ENCODE results near the gene SHISA5.
"Not testable (repeated sequence)": the region's sequence is repeated elsewhere in the genome, so short reads cannot be mapped to it uniquely, and the experiment has no call there.

SHISA5 gene

GRCh38 chr3:48466386-48467109 lies 37.4 kb downstream of the SHISA5 start:
- Histone ChIP-seq H3K4me1 (peaks cover 3% of the 10 kb centered on the region), H3K36me3 (peaks cover 8% of the 10 kb centered on the region; the same call in 1 of the 2 replicates), H3K9me3 (no peaks in the 10 kb centered on the region), H3K4me3 (ENCODE audit: low read depth, low read length) (peak overlapping the region; percentile 65), H3K27me3 (no peaks in the 10 kb centered on the region)
- DNase-seq, result no peak
- TF ChIP-seq CTCF (IDR thresholded peaks at IDR 0.05; ENCODE audit: low read depth, low read length), result no peak

- TF ChIP-seq CTCF (IDR thresholded peaks at IDR 0.05; ENCODE audit: low read depth, low read length), result peak; percentile 54
- Histone ChIP-seq H3K36me3 (peaks cover 8% of the 10 kb centered on the region; the same call in 1 of the 2 replicates), H3K27me3 (no peaks in the 10 kb centered on the region), H3K9me3 (no peaks in the 10 kb centered on the region), H3K4me3 (ENCODE audit: low read depth, low read length) (peak overlapping the region; percentile 65), H3K4me1 (peaks cover 3% of the 10 kb centered on the region)
- DNase-seq, result peak; percentile 88
These were observed 38.2 kb downstream of the SHISA5 start for GRCh38 chr3:48465531-48466378.

- H3K4me1 ChIP-seq, result peaks cover 3% of the 10 kb centered on the region
- peaks cover 8% of the 10 kb centered on the region; the same call in 1 of the 2 replicates for H3K36me3 ChIP-seq
- H3K27me3 ChIP-seq, result no peaks in the 10 kb centered on the region
- DNase-seq, result no peak
- H3K4me3 ChIP-seq (ENCODE audit: low read depth, low read length), result no peak overlapping the region
- no peaks in the 10 kb centered on the region for H3K9me3 ChIP-seq
- TF ChIP-seq CTCF (IDR thresholded peaks at IDR 0.05; ENCODE audit: low read depth, low read length), result no peak
These were observed 38.8 kb downstream of the SHISA5 start for GRCh38 chr3:48465237-48465530.

GRCh38 chr3:48464713-48465221 lies 39.2 kb downstream of the SHISA5 start:
- peaks cover 3% of the 10 kb centered on the region for H3K4me1 ChIP-seq
- H3K4me3 ChIP-seq (ENCODE audit: low read depth, low read length), result no peak overlapping the region
- no peaks in the 10 kb centered on the region for H3K9me3 ChIP-seq
- no peaks in the 10 kb centered on the region for H3K27me3 ChIP-seq
- TF ChIP-seq CTCF (IDR thresholded peaks at IDR 0.05; ENCODE audit: low read depth, low read length), result no peak
- peaks cover 8% of the 10 kb centered on the region; the same call in 1 of the 2 replicates for H3K36me3 ChIP-seq
- no peak for DNase-seq

- no peak for TF ChIP-seq CTCF (IDR thresholded peaks at IDR 0.05; ENCODE audit: low read depth, low read length)
- DNase-seq, result no peak
- H3K36me3 ChIP-seq, result peaks cover 12% of the 10 kb centered on the region
These were observed 40.3 kb downstream of the SHISA5 start for GRCh38 chr3:48463703-48464102.

GRCh38 chr3:48461767-48462166 lies 42.2 kb downstream of the SHISA5 start:
- DNase-seq; H3K4me1 ChIP-seq; H3K9me3 ChIP-seq; H3K4me3 ChIP-seq (ENCODE audit: low read depth, low read length); H3K36me3 ChIP-seq; H3K27me3 ChIP-seq: not testable (repeated sequence)

More at GRCh38 chr3:48463703-48464102, 40.3 kb downstream of the SHISA5 start:
- Histone ChIP-seq H3K9me3 (no peaks in the 10 kb centered on the region), H3K4me3 (ENCODE audit: low read depth, low read length) (no peak overlapping the region), H3K27me3 (no peaks in the 10 kb centered on the region), H3K4me1 (peaks cover 3% of the 10 kb centered on the region)
